Urinary bladder (tissue), 4 donors: ENCODE measurements around the gene CCDC13. TPM values are rescaled to one million over a fixed set of nuclear protein-coding genes. Genes with fewer than 3 reads are reported as not detected.

Source experiments
- DNase-seq: peaks from one replicate; pipeline ENCODE4 v3.0.0-alpha.2; 2015; ENCODE audit errors: extremely low spot score
- H3K27ac ChIP-seq: one replicate; pipeline ENCODE4 v1.5.1; 2013; ENCODE audit warnings: low read depth, mild to moderate bottlenecking, moderate library complexity
- H3K36me3 ChIP-seq: one replicate; pipeline ENCODE4 v1.6.1; 2013; ENCODE audit warnings: mild to moderate bottlenecking, moderate library complexity; ENCODE audit not compliant: insufficient read depth
- H3K4me1 ChIP-seq: one replicate; pipeline ENCODE4 v1.6.1; 2013; ENCODE audit warnings: mild to moderate bottlenecking, moderate library complexity; ENCODE audit not compliant: insufficient read depth
- H3K4me3 ChIP-seq: one replicate; pipeline ENCODE4 v1.5.1; 2013; ENCODE audit warnings: low read depth, low read length
- WGBS: extraction: QIAGEN DNeasy Blood & Tissue Kit; methylation state at CpG from one replicate; pipeline ENCODE4 v1.1.7; 2013; 5-methylcytosine and 5-hydroxymethylcytosine counted together
- polyA plus RNA-seq: library from polyadenylated mRNA; stranded (reverse); fragments of 200-250 nt; gene quantifications from one replicate; pipeline ENCODE4 v1.2.3, GENCODE V29; 2013
- small RNA-seq: library from RNA; depleted of rRNA; stranded (forward); fragments of <200 nt; gene quantifications from one replicate; pipeline ENCODE3, GENCODE V24; 2014
- total RNA-seq: library from RNA; depleted of rRNA; stranded (reverse); fragments of >200 nt; gene quantifications from one replicate; pipeline ENCODE4 v1.2.3, GENCODE V29; 2014
- donor health status: healthy with polysubstance abuse.
- donor health status: healthy.

Gene CCDC13
- total and polyA plus RNA-seq, 2 donors = 1.1 to 1.5 TPM

DNA sequence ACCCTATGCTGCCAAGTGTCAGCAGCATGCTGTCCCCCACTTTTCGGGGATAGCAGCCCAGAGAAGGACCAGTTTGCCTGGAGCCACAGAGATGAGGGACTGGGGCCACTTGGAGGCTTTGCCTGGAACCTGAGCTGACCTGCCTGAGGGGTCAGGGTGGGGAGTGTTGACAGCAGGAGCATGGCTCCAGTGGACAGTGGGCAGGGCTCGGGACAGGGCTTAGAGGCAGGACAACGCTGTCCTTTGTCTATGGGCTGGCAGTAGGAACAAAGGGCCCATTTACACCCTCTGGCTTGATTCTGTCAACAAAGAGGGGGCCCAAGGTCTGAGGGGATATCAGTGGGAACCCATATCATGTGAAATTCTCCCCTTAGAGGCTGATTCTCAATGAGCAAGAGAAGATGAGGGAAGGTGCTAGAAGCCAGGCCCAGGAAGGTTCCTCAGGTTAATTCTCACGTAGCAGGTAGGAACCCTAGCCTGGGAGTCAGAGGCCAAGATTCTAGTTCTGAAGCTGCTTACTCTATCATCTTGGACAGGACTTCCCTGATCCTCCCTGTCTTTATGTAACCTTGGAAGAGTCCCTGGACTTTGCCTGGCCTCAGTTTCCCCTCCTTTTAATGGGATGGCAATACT, 40.7 kb downstream of the CCDC13 start:
- Histone ChIP-seq H3K27ac (no peak overlapping the region), H3K4me3 (no peak overlapping the region), H3K4me1 (no peaks in the 10 kb centered on the region), H3K36me3 (no peaks in the 10 kb centered on the region)
- DNase-seq = no peak
- 79% methylated on average over 4 of the region's 4 CpGs for WGBS

DNA sequence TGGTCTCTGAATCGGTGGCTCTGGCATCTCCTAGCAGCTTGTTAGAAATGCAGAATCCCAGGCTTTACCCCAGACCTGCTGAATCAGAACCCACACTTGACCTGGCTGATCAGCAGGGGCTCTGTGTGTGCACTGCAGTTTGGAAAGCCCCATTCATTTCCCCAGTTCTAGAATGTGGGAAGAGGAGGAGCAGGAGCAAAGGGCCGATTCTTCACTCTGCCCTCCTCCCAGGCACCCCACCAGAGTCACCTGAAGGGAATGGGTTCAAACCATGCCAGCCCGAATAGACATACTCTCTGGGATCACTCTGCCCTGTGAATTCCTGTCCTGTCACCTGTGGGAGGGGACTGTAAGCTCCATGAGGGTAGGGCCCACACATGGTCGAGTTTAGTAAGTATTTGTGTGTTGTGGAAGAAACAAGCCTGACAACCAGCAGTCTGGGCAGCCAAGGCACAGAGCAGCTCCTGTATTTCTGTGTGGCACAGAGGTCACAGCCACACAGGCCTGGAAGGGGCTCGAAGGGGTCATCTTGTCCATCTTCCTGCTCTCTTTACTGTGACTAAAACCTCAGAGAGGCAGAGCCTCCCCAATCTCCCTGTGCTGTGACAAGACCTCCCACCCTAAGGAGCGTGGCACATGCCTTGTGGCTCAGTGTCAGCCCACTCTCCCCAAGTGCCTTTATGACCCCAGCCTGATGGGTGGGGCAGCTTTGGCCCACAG, 41.4 kb downstream of the CCDC13 start:
- DNase-seq = no peak
- no peaks in the 10 kb centered on the region for H3K4me1 ChIP-seq
- no peak overlapping the region for H3K4me3 ChIP-seq
- H3K36me3 ChIP-seq = no peaks in the 10 kb centered on the region
- 91% methylated on average over 6 of the region's 6 CpGs for WGBS
- no peak overlapping the region for H3K27ac ChIP-seq

DNA sequence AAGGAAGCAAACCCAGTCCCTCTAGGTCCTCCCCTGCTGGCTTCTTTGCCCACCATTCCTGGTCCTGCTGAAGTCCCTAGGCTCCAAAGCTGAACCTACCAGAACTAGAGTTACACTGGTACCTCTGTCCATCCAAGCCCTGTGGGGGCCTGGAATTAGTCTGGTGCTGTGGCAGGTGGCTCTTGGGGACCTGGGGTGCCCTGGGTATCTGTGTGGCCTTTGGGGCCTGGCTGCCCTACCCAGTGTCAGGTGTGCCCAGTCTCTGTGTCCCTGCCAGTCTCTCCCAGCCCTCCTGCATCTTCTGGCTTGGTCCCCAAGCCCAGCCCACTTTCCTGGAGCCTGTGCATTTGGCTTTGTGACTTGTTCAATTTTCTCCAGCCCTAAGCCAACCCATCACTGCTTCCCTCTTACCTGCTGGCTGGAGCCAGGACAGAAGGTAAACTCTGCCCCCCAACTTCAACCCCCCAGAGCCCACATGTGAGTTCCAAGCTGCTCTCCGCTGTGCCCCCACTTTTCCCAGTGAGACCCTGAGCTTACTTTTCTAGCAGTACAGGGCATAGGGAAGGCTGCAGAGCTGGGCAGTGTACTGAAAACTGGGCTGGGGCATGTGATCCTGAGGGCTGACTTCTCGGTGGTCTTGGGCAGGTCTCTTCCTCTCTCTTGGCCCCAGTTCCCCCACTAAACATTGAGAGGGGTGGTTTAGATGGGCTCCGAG, 42.2 kb downstream of the CCDC13 start:
- WGBS = 94% methylated on average over 3 of the region's 3 CpGs
- Histone ChIP-seq H3K4me1 (no peaks in the 10 kb centered on the region), H3K4me3 (no peak overlapping the region), H3K36me3 (no peaks in the 10 kb centered on the region), H3K27ac (no peak overlapping the region)
- no peak for DNase-seq

DNA sequence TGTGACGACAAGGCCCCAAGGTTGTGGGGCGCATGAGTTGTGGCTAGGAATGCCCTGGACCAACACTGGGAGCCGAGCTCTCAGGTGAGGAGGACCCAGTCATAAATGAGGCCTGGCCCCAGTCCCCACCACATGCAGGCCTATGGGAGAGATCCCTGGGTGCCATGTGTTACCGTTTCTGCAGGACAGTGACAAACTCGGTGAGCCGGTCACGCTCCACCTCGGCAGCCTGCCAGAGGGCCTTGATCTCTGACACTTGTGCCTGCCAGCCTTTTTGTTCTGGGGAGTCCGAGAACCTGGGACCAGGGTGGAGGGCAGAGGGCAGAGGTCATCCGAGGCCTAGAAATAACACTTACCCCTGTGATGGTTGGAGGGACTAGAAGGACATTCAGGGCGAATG, 42.8 kb downstream of the CCDC13 start:
- no peak for DNase-seq
- no peak overlapping the region for H3K27ac ChIP-seq
- WGBS = 91% methylated on average over 11 of the region's 11 CpGs

DNA sequence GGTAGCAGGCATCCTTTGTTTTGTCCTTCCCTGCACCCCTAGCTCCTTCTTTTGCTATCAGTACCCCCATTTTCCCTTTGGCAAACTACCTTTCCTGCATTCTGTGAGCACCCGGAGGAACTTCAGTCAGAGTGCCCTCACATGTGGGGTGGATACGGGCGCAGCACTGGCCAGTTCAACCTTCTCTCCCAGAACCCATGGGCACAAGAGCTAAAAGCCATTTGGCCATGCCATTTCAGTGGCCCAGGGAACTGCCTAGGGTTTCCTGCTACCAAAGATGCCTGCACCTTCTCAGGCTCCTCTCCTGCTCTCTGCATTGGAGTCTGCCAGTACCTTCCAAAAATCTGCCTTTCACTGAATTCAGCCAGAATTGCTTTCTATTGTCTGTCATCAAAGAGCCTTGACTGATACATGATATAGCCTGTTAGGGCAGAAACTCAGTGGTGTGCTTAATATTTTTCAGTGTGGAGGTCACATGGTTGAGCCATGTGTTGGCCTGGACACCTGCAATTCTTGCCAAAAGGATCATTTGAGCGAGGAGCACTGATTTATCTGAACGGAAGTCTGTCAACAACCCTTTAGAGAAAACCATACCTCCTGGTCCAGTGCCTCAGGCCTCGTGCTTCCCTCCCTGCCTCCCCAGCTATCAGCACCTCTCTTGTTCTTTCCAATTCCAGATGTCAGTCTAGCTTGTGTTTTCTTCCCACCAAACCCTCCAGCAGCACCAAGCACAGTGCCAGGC, 43.5 kb downstream of the CCDC13 start:
- H3K27ac ChIP-seq = no peak overlapping the region
- H3K4me3 ChIP-seq = no peak overlapping the region
- no peaks in the 10 kb centered on the region for H3K36me3 ChIP-seq
- WGBS = 70% methylated on average over 6 of the region's 6 CpGs
- H3K4me1 ChIP-seq = no peaks in the 10 kb centered on the region
- no peak for DNase-seq

More for the DNA sequence above, 42.8 kb downstream of the CCDC13 start:
- Histone ChIP-seq H3K36me3 (no peaks in the 10 kb centered on the region), H3K4me1 (no peaks in the 10 kb centered on the region), H3K4me3 (no peak overlapping the region)

DNA sequence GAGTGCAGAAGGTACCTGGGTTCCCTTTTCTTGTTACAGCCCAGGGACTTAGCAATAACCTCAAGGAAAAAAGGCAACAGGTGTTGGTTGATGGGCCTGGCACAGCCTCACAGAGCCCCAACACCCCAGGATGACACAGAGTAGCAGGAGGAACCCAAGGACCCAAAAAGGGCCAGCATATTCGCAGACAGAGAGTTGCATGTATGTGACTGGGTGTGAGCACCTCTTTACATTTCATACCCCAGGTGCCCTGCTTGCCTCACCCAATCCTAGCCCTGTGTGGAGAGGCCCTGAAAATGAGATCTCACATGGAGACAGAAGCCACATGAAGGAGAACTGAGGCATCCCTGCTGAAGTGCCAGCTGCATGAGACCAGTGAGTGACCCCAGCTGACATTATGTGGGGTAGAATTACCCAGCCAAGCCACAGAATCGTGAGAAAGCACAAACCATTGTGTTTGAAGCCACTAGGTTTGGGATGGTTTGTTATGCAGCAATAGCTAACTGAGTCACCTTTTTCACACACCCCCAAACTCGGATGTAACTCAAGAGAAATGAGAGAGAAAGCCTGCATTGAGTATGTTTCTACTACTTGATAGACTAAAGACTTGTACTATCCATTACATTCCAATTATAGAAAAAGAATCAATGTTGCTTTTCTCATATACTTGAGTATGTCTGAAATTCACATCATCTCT, 44.2 kb downstream of the CCDC13 start:
- H3K4me3 ChIP-seq = no peak overlapping the region
- H3K4me1 ChIP-seq = no peaks in the 10 kb centered on the region
- no peak overlapping the region for H3K27ac ChIP-seq
- no peaks in the 10 kb centered on the region for H3K36me3 ChIP-seq
- no peak for DNase-seq
- WGBS = 86% methylated on average over 3 of the region's 3 CpGs

DNA sequence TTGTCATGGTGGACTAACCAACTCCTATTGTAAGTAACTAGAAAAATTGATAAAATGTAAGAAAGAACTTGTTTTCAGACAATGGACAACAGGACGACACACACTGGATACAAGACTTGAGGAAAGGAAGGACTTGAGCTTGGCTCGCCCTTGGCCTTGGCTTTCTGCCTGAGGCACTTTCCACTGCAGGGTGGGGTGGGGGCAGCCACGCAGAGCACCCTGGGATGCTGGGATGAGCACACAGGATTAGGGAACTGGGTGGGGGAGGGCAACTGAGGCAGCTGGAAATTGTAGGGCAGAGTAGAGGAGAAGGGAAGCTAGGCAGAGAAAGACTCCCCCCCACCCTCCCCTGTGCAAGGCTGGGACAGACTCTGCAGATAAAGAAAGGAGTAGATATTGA, 45.0 kb downstream of the CCDC13 start:
- WGBS = 24% methylated on average over 3 of the region's 3 CpGs
- no peak for DNase-seq
- no peak overlapping the region for H3K4me3 ChIP-seq
- H3K4me1 ChIP-seq = no peaks in the 10 kb centered on the region
- no peaks in the 10 kb centered on the region for H3K36me3 ChIP-seq
- no peak overlapping the region for H3K27ac ChIP-seq

DNA sequence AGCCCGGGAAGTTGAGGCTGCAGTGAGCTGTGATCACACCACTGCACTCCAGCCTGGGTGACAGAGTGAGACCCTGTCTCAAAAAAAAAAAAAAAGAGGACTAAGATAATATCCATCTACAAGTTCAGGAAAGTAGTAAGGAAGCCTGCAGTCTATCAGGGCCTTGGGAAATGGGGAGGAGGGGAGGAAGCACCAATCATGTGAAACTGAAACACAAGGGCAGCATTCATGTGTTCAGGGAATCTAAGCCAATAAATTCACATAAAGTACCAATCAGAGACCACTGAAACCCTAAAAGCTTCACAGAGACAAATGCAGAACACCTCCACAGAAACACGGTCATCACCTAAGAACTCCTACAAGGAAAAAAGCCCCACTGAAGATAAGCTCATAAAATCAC, 47.6 kb downstream of the CCDC13 start:
- H3K36me3 ChIP-seq = no peaks in the 10 kb centered on the region

DNA sequence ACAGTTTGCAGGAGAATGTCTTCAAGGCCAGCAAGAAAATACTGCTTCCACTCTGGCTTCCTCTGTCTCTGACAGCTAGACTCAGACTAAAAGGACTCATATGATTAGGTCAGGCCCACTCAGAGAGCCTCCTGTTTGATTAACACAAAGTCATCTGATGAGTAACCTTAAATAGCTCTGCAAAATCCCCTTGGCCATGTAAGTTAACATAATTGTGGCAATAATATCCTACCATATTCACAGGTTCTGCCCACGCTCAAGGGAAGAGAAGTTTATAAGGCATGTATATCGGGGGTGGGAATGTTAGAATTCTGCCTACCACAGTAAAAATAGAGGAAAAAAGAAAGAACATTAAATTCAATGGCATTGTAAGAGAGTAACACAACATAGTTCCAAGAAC, 49.8 kb downstream of the CCDC13 start:
- WGBS = 94% methylated on average over 2 of the region's 2 CpGs
- Histone ChIP-seq H3K4me3 (no peak overlapping the region), H3K4me1 (no peaks in the 10 kb centered on the region), H3K27ac (no peak overlapping the region), H3K36me3 (no peaks in the 10 kb centered on the region)
- no peak for DNase-seq

More for the DNA sequence above, 47.6 kb downstream of the CCDC13 start:
- DNase-seq = no peak
- Histone ChIP-seq H3K27ac (no peak overlapping the region), H3K4me1 (no peaks in the 10 kb centered on the region), H3K4me3 (no peak overlapping the region)
- 85% methylated on average over 2 of the region's 2 CpGs for WGBS

Small RNAs within 50 kb of the gene (small RNA-seq; reads per million reads assigned to genes)
- not detected for gene CCDC13

Other genes with a start within 250 kb of the CCDC13 start
- gene SEC22C, start 191.3 kb downstream of the CCDC13 start, total RNA-seq = 57.8 TPM
- 46.0 TPM for gene SEC22C, start 191.3 kb downstream of the CCDC13 start, polyA plus RNA-seq
- gene SS18L2, start 182.4 kb downstream of the CCDC13 start, total RNA-seq = 22.2 TPM
- 29.5 TPM for gene SS18L2, start 182.4 kb downstream of the CCDC13 start, polyA plus RNA-seq
- gene NKTR, start 172.6 kb downstream of the CCDC13 start, total RNA-seq = 367 TPM
- gene NKTR, start 172.6 kb downstream of the CCDC13 start, polyA plus RNA-seq = 19.9 TPM
- 17.1 TPM for gene ZBTB47, start 119.6 kb downstream of the CCDC13 start, total RNA-seq
- 48.2 TPM for gene ZBTB47, start 119.6 kb downstream of the CCDC13 start, polyA plus RNA-seq
- gene KLHL40, start 87.7 kb downstream of the CCDC13 start, total RNA-seq = 3.5 TPM
- gene KLHL40, start 87.7 kb downstream of the CCDC13 start, polyA plus RNA-seq = 0.06 TPM
- gene HHATL, start 70.5 kb downstream of the CCDC13 start, total RNA-seq = 0.69 TPM
- gene HHATL, start 70.5 kb downstream of the CCDC13 start, polyA plus RNA-seq = 0.08 TPM
- 144 TPM for gene HIGD1A, start 31.2 kb upstream of the CCDC13 start, total RNA-seq
- gene HIGD1A, start 31.2 kb upstream of the CCDC13 start, polyA plus RNA-seq = 207 TPM
- 6.8 TPM for gene ACKR2, start 36.2 kb upstream of the CCDC13 start, total RNA-seq
- gene ACKR2, start 36.2 kb upstream of the CCDC13 start, polyA plus RNA-seq = 5.7 TPM
- not detected for gene CYP8B1, start 102.6 kb upstream of the CCDC13 start, total RNA-seq
- 0.10 TPM for gene CYP8B1, start 102.6 kb upstream of the CCDC13 start, polyA plus RNA-seq
- gene ZNF662, start 132.9 kb upstream of the CCDC13 start, total RNA-seq = 22.5 TPM
- gene ZNF662, start 132.9 kb upstream of the CCDC13 start, polyA plus RNA-seq = 5.1 TPM
- gene GASK1A, start 206.1 kb upstream of the CCDC13 start, total RNA-seq = 25.1 TPM
- gene GASK1A, start 206.1 kb upstream of the CCDC13 start, polyA plus RNA-seq = 10.5 TPM